Tibial artery (tissue), 4 donors: ENCODE results near the gene TIGD1.
"Not testable (repeated sequence)": the region's sequence is repeated elsewhere in the genome, so short reads cannot be mapped to it uniquely, and the experiment has no call there.

Experiments used
- DNase-seq, 2 donors: peaks; one replicate each; pipeline ENCODE4 v3.0.0-alpha.2; 2019
- H3K27ac ChIP-seq, 2 donors: fragments of 200-600 bp; sonication (generic) in 1 of 2; 1 replicate in 1 of 2; 2 replicates in 1 of 2; pipeline ENCODE4 v1.5.1; 2018 to 2019; ENCODE audit warnings: mild to moderate bottlenecking in 1 of 2
- H3K27me3 ChIP-seq, 2 donors: fragments of 200-600 bp; sonication (generic) in 1 of 2; one replicate each; pipeline versions ENCODE4 v1.5.1 to v1.6.0; 2016 to 2019
- H3K36me3 ChIP-seq, 3 donors: fragments of 200-600 bp; sonication (generic) in 2 of 3; one replicate each; pipeline ENCODE4 v1.5.1; 2016 to 2019; ENCODE audit warnings: mild to moderate bottlenecking in 2 of 3
- H3K4me1 ChIP-seq, 4 donors: fragments of 200-600 bp; sonication (generic) in 2 of 4; 1 replicate in 3 of 4; 2 replicates in 1 of 4; pipeline ENCODE4 v1.5.1; 2016 to 2019
- H3K4me3 ChIP-seq, 2 donors: fragments of 200-600 bp; sonication (generic) in 1 of 2; 1 replicate in 1 of 2; 2 replicates in 1 of 2; pipeline ENCODE4 v1.5.1; 2018 to 2019; ENCODE audit warnings: mild to moderate bottlenecking in 2 of 2
- H3K9me3 ChIP-seq, 3 donors: fragments of 200-600 bp; sonication (generic) in 1 of 3; one replicate each; pipeline ENCODE4 v1.5.1; 2016 to 2019
- intact Hi-C: fragments of 100-400 bp; cut with DNase I; formaldehyde crosslinking; loops from one replicate; pipeline ENCODE4 v1.15.0; 2023; ENCODE audit warnings: low total_unique reads
- TF ChIP-seq, protein P1 (sequence below), 2 experiments: fragments of 200-600 bp in 1 of 2; fragments of 450-650 bp in 1 of 2; IDR thresholded peaks; one replicate each; pipeline ENCODE4 v1.5.1; 2017 to 2019; ENCODE audit warnings: antibody characterized with exemption in 2 of 2, mild to moderate bottlenecking in 1 of 2, moderate library complexity in 1 of 2

Gene TIGD1

DNA sequence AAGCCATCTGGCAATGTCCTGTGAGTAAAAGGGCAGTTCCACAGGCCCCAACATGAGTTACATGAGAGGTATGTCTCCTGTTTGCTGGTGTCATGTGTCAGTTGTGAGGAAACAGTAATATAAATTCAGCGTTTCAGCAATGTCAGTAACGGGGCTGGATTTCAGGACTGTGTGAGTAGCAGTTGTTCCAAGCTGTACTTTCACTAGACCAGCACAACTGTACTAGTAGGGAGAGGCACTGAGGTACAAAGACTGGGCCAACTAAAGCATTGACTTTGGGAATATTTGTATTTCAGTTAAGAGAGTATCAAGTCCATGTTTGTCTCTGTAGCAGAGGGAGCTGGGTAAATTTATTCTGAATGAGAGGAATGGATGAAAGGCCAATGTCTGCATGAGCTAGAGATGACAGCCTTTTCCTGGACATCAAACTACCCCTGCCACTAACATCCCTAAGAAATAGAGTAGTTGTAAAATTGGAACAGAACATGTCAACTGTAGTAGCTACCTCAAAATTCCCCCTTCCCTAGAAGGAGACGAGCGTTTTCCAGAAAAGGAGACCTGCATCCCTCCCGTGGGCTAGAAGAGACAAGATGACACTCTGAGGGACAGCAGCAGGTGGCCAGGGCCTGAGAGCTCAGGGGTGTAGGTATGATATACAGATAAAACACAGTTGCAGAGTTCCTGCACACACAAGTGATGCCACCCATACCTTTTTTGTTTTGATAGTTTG is 24.5 kb upstream of the TIGD1 start:
- TF ChIP-seq, protein P1, sequence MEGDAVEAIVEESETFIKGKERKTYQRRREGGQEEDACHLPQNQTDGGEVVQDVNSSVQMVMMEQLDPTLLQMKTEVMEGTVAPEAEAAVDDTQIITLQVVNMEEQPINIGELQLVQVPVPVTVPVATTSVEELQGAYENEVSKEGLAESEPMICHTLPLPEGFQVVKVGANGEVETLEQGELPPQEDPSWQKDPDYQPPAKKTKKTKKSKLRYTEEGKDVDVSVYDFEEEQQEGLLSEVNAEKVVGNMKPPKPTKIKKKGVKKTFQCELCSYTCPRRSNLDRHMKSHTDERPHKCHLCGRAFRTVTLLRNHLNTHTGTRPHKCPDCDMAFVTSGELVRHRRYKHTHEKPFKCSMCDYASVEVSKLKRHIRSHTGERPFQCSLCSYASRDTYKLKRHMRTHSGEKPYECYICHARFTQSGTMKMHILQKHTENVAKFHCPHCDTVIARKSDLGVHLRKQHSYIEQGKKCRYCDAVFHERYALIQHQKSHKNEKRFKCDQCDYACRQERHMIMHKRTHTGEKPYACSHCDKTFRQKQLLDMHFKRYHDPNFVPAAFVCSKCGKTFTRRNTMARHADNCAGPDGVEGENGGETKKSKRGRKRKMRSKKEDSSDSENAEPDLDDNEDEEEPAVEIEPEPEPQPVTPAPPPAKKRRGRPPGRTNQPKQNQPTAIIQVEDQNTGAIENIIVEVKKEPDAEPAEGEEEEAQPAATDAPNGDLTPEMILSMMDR (IDR thresholded peaks at IDR 0.05), result no peak
- intact Hi-C loops, result no loop called here
- no peak for DNase-seq
- Histone ChIP-seq H3K27me3 (no peaks in the 10 kb centered on the region), H3K4me1 (no peaks in the 10 kb centered on the region), H3K36me3 (peaks cover 11 to 64% (median 64%) of the 10 kb centered on the region in 3 donors), H3K9me3 (no peaks in the 10 kb centered on the region), H3K27ac (no peak overlapping the region), H3K4me3 (no peak overlapping the region)

DNA sequence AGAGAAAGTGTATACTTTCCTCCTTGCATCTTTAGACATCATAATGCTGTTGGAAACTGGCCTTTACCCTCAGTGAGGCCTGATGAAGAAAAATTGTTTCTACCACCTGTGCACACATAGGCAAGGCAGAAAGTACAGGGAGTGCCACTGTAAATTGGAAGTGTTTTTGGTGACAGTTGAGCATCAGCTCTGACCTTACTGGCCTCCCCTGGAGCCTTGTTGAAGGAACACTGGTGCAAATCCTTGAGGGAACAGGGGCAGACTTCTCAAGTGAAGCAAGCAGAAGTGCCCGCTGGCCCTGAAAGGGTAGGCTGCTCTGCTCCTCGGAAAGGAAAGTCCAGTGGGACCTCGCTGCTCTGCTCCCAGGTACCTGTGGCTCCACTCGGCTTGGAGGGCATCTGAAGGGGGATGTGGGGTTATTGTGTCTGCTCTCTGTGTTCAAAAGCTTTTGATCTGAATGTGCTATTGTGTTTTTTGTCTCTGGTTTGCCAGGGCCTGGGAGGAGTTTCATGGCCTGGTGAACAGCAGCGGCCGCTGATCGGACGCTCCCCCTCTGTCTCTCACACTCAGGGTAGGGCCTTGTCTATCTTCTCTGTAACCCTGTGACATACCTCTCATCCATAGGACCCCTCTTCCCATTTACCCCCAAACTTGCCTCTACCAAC is 23.5 kb upstream of the TIGD1 start:
- peaks cover 20 to 69% (median 67%) of the 10 kb centered on the region in 3 donors for H3K36me3 ChIP-seq
- H3K9me3 ChIP-seq, result no peaks in the 10 kb centered on the region
- intact Hi-C loops, result no loop called here
- no peaks in the 10 kb centered on the region for H3K27me3 ChIP-seq
- TF ChIP-seq, protein P1 (IDR thresholded peaks at IDR 0.05), result no peak
- H3K4me3 ChIP-seq, result no peak overlapping the region
- no peak for DNase-seq
- no peaks in the 10 kb centered on the region for H3K4me1 ChIP-seq
- no peak overlapping the region for H3K27ac ChIP-seq

DNA sequence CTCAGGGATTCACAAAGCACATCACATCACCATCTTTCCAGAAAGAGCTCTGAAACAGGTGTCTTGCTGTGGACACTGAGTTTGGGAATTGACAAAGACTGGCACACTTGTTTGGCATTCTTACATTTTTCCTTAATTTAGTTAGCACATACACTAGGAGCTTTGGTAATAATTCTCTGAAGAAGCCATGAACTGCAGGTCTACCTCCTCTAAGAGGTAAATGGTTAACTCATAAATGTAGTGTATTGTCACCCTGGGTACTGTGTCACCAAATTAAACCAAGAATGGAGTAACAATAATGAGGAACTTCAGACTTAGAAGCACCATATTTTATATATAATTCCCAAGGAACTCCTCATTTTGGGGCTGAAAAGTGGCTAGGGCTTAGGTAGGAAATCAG is 22.7 kb upstream of the TIGD1 start:
- no peak overlapping the region for H3K4me3 ChIP-seq
- intact Hi-C loops, result no loop called here
- no peaks in the 10 kb centered on the region for H3K27me3 ChIP-seq
- TF ChIP-seq, protein P1 (IDR thresholded peaks at IDR 0.05), result no peak
- no peak overlapping the region for H3K27ac ChIP-seq
- peaks cover 29 to 78% (median 76%) of the 10 kb centered on the region in 3 donors for H3K36me3 ChIP-seq
- no peaks in the 10 kb centered on the region for H3K4me1 ChIP-seq
- H3K9me3 ChIP-seq, result no peaks in the 10 kb centered on the region
- no peak for DNase-seq

DNA sequence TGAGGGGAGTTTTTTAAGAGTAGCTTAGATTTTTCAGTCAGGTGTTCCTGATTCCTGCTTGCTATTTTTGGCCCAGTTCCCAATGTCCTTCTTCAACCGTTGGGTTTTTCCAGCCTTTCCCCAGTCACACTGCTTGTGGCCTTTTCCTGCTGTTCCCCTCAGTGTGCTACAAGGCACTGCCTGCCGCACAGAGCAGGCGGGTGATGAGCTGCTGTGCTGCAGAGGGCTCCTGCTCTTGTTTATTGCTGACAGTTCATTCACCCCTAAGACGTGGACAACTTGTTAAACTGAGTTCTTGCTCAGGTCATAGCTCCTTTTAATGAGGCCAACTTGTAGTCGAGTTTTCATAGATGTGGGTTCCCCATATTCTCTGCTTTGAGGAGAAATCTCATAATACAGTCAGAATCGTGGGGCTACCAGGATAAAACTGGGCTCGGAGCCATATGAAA is 20.7 kb upstream of the TIGD1 start:
- Histone ChIP-seq H3K36me3 (peaks cover 49 to 98% (median 87%) of the 10 kb centered on the region in 3 donors), H3K27me3 (no peaks in the 10 kb centered on the region), H3K27ac (no peak overlapping the region), H3K9me3 (no peaks in the 10 kb centered on the region), H3K4me3 (no peak overlapping the region), H3K4me1 (no peaks in the 10 kb centered on the region)
- no peak for DNase-seq
- TF ChIP-seq, protein P1 (IDR thresholded peaks at IDR 0.05), result no peak
- intact Hi-C loops, result no loop called here

DNA sequence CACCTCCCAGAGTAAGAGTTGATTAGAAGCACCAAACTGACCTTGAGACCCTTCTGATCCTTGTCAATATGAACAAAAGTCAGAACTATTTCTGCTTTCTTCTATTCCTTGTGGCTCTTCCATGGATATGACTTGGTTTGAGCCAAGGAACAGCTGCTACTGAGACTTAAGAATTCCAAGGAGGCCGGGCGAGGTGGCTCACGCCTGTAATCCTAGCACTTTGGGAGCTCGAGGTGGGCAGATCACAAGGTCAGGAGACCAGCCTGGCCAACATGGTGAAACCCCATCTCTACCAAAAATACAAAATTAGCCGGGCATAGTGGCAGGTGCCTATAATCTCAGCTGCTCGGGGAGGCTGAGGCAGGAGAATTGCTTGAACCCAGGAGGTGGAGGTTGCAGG is 20.1 kb upstream of the TIGD1 start:
- H3K27me3 ChIP-seq, H3K9me3 ChIP-seq, H3K4me1 ChIP-seq, DNase-seq, H3K4me3 ChIP-seq, H3K27ac ChIP-seq, intact Hi-C loops: not testable (repeated sequence)
- peaks cover 55 to 99% (median 93%) of the 10 kb centered on the region in 3 donors for H3K36me3 ChIP-seq

- Histone ChIP-seq H3K4me1 (no peaks in the 10 kb centered on the region), H3K4me3 (no peak overlapping the region), H3K27ac (no peak overlapping the region), H3K36me3 (peaks cover 61 to 99% (median 94%) of the 10 kb centered on the region in 3 donors), H3K9me3 (no peaks in the 10 kb centered on the region), H3K27me3 (no peaks in the 10 kb centered on the region)
- DNase-seq, result no peak
- intact Hi-C loops, result no loop called here
- TF ChIP-seq, protein P1 (IDR thresholded peaks at IDR 0.05), result no peak
These were observed 19.2 kb upstream of the TIGD1 start for GRCh38 chr2:232569541-232569940.
